KOPT-K1 (cell line): ENCODE results near the gene SYCP2L.
"Not testable (repeated sequence)": the region's sequence is repeated elsewhere in the genome, so short reads cannot be mapped to it uniquely, and the experiment has no call there.

Source experiments
- H3K27ac ChIP-seq: fragments of 200-600 bp; sonication (generic); 2 replicates; pipeline ENCODE4 v1.5.1; 2016; ENCODE audit warnings: antibody characterized with exemption, mild to moderate bottlenecking, low read depth, low read length; ENCODE audit not compliant: poor library complexity, severe bottlenecking
- H3K36me3 ChIP-seq: fragments of 200-600 bp; sonication (generic); 2 replicates; pipeline ENCODE4 v1.5.1; 2017; ENCODE audit warnings: antibody characterized with exemption, mild to moderate bottlenecking, low read length, moderate library complexity; ENCODE audit not compliant: insufficient read depth
- H3K9me3 ChIP-seq: fragments of 200-600 bp; sonication (generic); 2 replicates; pipeline ENCODE4 v1.5.1; 2017; ENCODE audit warnings: antibody characterized with exemption, low read length, mild to moderate bottlenecking; ENCODE audit not compliant: insufficient read depth, poor library complexity, severe bottlenecking

SYCP2L gene

DNA sequence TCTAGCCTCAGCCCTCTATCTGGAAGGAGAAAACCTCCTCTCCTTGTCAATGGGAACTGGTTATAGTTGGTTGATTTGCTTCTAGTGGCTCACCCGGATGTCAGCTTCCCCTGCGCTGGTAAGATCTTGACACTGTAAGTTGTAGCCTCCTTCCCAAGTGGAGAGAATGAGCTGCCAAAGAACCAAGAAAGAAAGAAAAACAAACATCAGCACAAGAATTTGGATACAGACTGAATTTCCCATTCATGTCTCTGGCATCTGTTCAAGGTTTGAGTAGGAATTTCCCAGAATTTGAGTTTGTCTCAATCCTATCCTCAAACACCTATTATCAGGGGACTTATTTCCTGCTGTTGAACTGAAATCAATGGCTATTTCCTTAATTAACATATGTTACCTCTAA, 113.1 kb downstream of the SYCP2L start:
- Histone ChIP-seq H3K36me3 (no peaks in the 10 kb centered on the region), H3K27ac (no peak overlapping the region), H3K9me3 (no peaks in the 10 kb centered on the region)

DNA sequence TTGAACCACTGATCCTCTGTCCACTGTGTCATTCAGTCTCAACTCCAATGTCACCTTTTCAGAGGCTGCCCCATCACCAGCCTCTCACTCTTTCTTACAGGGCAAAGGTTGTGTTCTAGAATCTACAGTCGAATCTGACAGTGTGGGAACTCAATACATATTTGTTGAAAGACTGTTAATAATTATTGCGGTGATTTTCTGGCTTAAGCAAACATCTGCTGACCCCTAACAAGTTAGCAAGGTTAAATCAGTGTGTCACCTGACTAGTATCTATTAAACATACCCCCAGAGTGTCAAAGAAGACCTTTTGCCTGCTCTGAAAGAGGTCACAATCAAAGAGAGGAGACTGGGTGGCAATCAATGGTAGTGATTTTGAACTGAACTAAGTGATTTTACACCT, 115.3 kb downstream of the SYCP2L start:
- Histone ChIP-seq H3K9me3 (no peaks in the 10 kb centered on the region), H3K36me3 (no peaks in the 10 kb centered on the region), H3K27ac (no peak overlapping the region)

DNA sequence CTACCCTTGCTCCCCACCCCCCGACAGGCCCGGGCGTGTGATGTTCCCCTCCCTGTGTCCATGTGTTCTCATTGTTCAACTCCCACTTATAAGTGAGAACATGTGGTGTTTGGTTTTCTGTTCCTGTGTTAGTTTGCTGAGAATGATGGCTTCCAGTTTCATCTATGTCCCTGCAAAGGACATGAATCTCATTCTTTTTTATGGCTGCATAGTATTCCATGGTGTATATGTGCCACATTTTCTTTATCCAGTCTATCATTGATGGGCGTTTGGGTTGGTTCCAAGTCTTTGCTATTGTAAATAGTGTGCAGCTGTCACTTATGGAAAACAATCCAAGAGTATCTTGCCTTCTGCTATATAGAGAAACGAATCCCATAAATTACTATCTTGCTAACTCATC, 116.4 kb downstream of the SYCP2L start:
- not testable (repeated sequence) for H3K36me3 ChIP-seq, H3K9me3 ChIP-seq, H3K27ac ChIP-seq

DNA sequence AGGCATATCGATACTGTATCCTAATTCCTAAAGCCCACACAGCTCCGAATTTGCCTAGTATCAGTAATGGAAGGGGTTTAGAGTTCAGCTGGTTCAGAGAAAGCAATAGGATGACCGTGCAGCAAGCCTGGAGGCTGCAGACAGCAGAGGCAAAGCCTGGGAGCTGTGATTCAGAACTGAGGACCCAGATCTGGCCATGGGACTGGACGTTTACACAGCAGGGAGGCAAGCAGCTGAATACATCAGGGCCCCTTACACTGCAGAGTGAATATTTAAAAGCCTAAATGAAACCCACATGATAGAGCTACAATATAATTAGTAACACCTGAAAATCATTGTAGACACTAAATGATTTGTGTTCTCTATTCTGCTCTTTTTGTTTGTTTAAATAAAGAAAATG, 119.2 kb downstream of the SYCP2L start:
- H3K9me3 ChIP-seq: no peaks in the 10 kb centered on the region
- H3K36me3 ChIP-seq: no peaks in the 10 kb centered on the region
- H3K27ac ChIP-seq: no peak overlapping the region

DNA sequence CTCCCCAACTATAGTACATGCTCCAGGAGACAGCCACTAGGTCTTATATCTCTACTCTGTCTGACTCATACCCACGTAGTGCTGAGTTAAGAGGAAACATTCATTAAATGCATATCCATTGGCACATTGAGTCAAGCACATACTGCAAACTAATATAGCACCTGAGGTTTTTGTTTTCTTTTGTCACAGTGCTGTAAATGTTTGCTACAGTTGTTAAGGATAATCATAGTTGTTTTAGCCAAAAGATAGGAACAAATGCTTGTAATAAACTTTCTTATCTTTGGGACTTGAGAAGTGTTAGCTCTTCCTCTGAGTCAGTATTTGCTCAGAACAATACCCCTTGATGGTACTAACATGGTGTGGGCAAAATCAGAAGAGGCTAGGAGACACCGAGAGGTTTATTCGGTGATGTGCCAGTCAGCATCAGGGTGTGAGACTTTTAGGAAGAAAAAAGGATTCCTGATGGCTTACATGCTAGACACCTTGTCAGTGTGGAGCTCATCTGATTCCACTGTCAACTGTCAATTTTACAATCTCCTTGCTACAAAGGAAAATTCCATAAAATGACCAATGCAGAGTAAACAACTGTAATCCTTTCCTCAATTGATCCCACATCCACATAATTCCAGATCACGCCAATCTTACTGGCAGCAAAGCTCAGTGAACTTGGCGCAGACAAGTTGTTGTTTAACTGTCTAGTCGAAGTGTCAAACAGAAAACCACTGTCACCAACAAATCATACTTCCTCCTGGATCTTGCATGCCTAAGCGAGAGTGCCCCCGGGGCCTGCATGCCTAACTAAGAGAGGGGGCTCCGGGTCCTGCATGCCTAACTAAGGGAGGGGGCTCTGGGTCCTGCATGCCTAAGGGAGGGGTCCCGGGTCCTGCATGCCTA, 121.1 kb downstream of the SYCP2L start:
- no peak overlapping the region for H3K27ac ChIP-seq
- no peaks in the 10 kb centered on the region for H3K9me3 ChIP-seq
- H3K36me3 ChIP-seq: no peaks in the 10 kb centered on the region

DNA sequence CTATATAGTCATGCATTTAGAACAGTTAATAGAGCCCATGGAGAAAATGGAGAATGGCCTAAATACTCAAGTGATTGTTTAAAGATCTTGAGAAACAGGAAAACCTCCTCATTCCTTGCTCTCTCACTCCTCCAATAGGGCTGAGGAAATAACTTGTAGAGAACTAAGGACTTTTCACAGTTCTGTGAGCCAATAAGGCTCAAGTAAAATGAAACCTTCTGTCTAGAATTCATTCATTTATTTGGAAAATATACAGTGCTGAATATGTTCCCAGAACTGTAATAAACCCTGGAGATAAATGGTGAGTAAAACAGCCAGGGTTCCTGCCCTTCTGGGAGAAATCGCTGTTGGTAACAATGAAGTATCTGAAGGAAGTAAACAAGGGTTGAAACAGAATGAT, 122.0 kb downstream of the SYCP2L start:
- H3K36me3 ChIP-seq: no peaks in the 10 kb centered on the region
- H3K9me3 ChIP-seq: no peaks in the 10 kb centered on the region
- no peak overlapping the region for H3K27ac ChIP-seq

DNA sequence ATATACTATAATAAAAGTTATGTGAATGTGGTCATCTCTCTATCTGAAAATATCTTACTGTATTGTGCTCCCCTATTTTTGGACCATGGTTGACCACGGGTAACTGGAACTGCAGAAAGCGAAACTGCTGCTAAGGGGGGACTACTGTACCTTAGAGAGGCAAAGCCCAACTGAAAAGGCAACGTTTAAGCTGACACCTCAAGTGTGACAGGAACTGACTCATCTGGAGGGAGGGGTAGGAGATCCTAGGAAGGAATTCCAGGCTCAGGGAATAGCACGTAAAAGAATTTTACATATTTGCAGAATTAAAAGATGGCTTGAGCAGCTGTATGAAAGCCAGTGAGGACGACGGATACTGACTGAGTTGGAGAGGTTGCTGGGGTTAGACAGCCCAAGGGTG, 122.5 kb downstream of the SYCP2L start:
- H3K36me3 ChIP-seq: no peaks in the 10 kb centered on the region
- no peaks in the 10 kb centered on the region for H3K9me3 ChIP-seq
- H3K27ac ChIP-seq: no peak overlapping the region

DNA sequence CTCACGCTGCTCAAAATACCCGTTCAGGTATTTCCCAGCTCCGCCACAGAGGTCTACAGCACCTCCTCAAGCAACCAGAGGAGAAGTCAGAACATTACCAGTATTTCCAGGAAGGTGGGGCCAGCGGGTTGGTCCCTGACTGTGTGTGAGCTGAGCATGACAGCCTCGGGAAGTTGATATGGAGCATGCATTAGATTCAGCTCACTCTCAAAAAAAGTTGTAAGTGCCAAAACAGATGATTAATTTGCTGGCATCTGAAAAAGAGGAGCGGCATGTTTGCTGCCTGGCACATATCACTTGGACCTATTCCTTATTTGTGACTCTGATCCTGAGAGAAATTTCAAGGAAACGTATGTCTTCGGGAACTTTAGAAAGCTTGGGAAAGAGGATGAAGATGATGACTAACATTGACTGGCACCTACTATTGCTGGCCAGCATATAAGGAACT, 125.0 kb downstream of the SYCP2L start:
- H3K27ac ChIP-seq: no peak overlapping the region
- no peaks in the 10 kb centered on the region for H3K9me3 ChIP-seq
- no peaks in the 10 kb centered on the region for H3K36me3 ChIP-seq

DNA sequence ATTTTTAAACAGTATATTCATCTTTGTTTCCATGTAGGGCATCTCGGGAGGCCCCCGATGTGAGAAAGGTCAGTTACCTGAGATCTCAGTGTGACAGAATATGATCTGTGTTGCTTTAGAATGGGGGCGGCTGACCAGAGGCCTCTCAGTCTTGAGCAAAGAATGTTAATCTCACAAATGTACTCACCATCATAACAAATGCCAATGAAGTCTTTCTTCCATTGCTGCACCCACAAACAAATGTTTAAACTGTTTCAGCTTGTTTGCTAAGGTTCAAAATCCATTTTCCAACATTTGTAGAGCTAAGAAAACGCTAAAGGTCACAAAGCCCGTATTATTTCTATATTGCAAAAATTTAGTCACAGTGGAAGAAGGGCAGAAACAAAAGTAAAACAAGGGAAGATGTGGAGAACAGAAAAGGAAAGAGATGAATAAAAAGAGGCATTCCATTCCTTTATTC, 125.5 kb downstream of the SYCP2L start:
- no peaks in the 10 kb centered on the region for H3K36me3 ChIP-seq
- H3K9me3 ChIP-seq: no peaks in the 10 kb centered on the region
- no peak overlapping the region for H3K27ac ChIP-seq

DNA sequence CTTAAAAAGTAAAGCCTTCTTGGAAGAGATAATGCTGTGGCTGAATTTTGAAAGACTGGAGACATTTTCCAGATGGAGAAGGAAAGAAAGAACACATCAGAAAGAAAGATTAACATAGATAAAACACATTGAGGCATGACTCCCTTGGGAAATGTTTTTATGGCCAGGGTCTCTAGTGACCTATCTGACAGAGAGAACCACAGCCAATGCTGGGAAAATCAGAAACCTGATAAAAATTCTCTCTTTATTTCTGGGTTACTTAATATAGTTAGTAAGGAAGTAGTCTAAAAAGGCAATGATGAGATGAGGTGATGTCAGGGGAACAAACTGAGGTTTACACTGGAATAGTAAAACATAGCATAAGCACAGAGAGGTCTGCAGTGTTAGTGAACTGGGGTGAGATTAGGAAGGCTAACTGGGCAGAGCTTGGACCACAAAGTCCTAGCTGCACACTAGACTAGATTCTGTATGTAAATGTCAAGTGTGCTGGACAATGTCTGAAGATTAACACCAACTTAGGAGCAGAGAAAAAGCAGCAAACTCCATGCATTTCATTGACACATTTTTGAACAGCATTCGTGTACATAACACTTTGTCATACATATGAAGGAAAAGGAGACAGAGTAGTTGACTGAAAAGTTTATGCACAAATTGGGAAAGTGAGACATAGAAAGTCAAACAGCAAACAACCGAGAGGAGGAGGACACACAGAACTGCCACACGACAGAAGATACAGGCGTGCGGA, 126.3 kb downstream of the SYCP2L start:
- H3K27ac ChIP-seq: no peak overlapping the region

DNA sequence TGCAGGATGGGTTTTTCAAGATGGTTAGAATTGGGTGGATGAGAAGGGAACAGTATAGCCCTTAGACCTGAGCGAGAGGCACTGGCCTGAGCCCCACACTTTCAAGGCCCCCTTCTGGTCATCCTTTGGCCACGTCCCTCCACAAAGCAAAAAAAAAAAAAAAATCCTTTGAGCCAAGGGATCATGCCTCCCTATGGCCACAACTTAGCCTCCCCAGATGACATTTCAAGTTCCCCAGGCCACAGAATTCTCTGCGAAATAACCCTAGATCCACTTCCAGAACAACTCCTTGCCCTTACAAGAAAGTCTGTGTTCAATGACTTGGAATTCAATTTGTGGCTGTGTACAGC, 126.8 kb downstream of the SYCP2L start:
- Histone ChIP-seq H3K36me3 (no peaks in the 10 kb centered on the region), H3K27ac (no peak overlapping the region), H3K9me3 (no peaks in the 10 kb centered on the region)

More for the DNA sequence above, 126.3 kb downstream of the SYCP2L start:
- Histone ChIP-seq H3K9me3 (no peaks in the 10 kb centered on the region), H3K36me3 (no peaks in the 10 kb centered on the region)

DNA sequence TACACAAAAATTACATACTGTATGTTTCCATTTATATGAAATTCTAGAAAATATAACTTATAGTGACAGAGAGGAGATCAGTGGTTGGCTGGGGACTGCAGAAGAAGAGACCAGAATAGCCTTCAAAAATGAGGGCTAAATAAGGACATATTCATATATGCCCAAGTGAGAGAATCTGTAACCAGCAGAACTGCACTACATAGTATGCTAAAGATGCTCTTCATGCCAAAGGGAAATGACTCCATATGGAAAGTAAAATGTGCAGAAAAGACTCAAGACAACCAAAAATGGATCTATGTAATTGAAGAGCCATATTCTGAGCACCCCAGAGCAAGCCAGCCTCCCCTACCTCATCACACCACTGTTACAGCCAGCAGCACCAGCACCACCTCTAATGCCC, 128.2 kb downstream of the SYCP2L start:
- Histone ChIP-seq H3K9me3 (no peaks in the 10 kb centered on the region), H3K27ac (no peak overlapping the region), H3K36me3 (no peaks in the 10 kb centered on the region)

DNA sequence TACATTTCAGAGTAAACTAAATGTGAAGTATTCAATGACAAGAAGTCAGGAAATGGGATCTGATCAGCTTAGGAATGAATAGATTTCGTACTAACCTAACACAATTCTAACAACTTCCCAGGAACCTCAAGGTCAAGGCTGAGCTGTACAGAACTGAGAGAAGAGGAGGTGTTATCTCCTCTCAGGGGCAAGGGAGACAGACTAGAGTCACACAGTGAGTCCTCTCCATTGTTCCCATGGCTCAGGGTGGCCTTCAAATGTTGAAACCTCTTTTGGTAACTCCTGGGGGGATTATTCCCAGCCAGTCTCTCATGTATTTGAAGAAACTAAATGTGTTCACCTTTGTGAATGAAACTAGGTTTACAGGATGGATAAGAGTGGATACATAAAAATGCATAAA, 129.6 kb downstream of the SYCP2L start:
- Histone ChIP-seq H3K36me3 (no peaks in the 10 kb centered on the region), H3K9me3 (no peaks in the 10 kb centered on the region), H3K27ac (no peak overlapping the region)

DNA sequence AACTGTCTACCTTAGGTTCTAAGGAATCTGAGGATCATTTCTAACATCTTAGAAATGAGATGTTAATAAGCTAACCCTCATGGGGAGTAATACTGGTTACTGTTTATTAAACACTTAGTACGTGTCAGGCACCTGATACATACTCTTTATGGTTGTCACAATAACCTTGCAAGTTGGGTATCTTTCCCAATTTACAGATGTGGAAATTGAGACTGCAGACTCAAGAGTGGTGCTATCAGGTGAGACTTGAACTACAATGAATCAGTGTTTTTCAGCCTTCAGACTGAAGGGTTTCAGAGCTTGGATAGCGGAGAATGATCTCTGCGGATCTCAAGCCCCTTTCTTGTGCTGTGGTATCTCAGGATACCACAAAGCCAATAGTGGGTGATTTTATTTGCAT, 130.2 kb downstream of the SYCP2L start:
- Histone ChIP-seq H3K9me3 (no peaks in the 10 kb centered on the region), H3K27ac (no peak overlapping the region), H3K36me3 (no peaks in the 10 kb centered on the region)

DNA sequence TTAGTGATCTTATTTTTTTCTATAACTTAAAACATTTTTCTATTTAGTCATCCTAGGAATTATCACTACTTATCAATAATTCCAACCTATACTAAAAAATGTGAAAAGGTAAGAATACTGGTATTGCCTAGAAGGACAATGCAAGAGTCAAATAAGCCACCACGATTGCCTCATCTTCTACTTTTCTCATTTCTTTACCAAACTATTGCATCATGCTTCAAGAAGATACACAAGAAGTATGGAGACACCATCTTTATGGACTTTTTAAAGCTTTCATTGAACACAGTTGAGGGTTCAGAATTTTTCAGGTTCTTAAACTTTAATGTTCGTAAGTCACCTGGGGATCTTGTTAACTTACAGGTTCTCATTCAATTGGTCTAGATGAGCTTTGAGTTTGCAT, 131.4 kb downstream of the SYCP2L start:
- H3K36me3 ChIP-seq: no peaks in the 10 kb centered on the region
- no peaks in the 10 kb centered on the region for H3K9me3 ChIP-seq
- no peak overlapping the region for H3K27ac ChIP-seq

DNA sequence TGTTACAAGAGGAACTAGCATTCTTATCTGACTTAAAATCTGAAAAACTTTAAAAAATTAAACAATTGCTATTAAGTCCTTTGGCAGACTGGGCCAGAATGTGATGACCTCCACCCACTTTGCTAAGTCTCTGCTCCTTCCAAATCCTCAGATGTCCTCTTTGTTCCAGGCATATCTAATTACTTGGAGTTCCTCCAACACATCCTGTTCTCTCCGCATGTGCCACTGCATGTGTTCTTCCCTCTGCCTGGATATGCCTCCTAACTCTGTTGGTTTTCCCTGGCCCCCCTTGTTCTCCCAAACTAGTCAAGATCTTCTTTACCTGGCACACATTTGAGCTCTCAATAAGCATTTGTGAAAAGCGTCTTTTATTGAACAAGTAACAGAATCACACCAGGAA, 134.2 kb downstream of the SYCP2L start:
- H3K9me3 ChIP-seq: no peaks in the 10 kb centered on the region
- no peak overlapping the region for H3K27ac ChIP-seq
- H3K36me3 ChIP-seq: no peaks in the 10 kb centered on the region
